ENCODE results near the gene PRM1. TPM values are rescaled to one million over a fixed set of nuclear protein-coding genes. Genes with fewer than 3 reads are reported as not detected.

The PRM1 gene
- total RNA-seq, 2 donors from 2014 or later: not detected

DNA sequence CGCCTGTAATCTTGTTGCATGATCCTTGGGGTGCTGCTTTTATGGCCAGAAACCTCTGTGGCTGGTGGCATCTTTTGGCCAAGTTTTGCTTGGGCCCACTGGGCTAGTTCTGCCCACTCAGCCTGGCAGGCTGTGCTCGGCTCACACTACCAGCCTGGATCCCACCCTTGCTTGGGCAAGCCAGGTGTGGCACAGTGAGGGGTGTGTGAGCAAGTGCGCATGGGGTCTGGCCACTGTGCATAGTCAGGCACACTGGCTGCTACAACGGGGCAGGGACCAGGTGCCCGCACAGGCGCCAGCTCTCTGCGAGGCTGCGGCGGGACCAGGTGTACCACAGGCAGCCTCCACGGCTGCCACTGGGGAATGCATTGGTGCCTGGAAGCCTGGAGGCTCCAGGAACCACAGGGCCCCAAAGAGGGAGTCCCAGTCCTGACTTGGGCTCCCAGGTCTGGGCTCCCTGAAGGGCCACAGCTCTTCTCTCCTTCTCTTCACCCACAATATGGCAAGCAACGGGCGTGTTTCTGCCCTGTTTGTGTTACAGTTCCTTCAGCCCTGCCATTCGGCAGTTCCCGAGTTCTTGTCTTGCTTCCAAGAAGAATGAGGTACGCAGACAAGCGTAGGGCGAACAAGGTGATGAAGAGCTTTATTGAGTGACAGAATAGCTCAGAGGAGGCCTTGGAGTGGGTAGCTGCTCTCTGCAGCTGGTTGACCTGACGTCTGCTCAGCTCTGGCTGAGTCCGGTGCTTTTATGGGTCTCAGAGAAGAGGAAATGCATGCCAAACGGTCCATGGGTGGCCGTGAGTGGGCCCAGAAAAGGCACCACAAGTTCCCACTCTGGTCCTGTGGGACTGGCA is 26.7 kb upstream of the PRM1 start:
- H3K36me3 Mint-ChIP-seq (ENCODE audit: low read depth): no peaks in the 10 kb centered on the region
- no peaks in the 10 kb centered on the region for H3K9me3 ChIP-seq (ENCODE audit: control insufficient read depth, low read length)
- H3K27ac Mint-ChIP-seq: no peak overlapping the region
- H3K9ac ChIP-seq (ENCODE audit: extremely low read depth, low read length, poor library complexity, severe bottlenecking): no peak overlapping the region
- no peaks in the 10 kb centered on the region for H3K36me3 ChIP-seq (ENCODE audit: control insufficient read depth, insufficient read depth, low read length)
- H3K9me3 Mint-ChIP-seq: no peaks in the 10 kb centered on the region
- no peaks in the 10 kb centered on the region for H3K27me3 ChIP-seq (ENCODE audit: control insufficient read depth, insufficient read depth, low read length, poor library complexity, severe bottlenecking)
- H3K4me1 ChIP-seq (ENCODE audit: control insufficient read depth, insufficient read depth, low read length): no peaks in the 10 kb centered on the region
- peaks cover 2% of the 10 kb centered on the region for H3K4me1 Mint-ChIP-seq
- no peak overlapping the region for H3K4me3 ChIP-seq (ENCODE audit: low read length)
- no peak for DNase-seq
- TF ChIP-seq, protein P1, sequence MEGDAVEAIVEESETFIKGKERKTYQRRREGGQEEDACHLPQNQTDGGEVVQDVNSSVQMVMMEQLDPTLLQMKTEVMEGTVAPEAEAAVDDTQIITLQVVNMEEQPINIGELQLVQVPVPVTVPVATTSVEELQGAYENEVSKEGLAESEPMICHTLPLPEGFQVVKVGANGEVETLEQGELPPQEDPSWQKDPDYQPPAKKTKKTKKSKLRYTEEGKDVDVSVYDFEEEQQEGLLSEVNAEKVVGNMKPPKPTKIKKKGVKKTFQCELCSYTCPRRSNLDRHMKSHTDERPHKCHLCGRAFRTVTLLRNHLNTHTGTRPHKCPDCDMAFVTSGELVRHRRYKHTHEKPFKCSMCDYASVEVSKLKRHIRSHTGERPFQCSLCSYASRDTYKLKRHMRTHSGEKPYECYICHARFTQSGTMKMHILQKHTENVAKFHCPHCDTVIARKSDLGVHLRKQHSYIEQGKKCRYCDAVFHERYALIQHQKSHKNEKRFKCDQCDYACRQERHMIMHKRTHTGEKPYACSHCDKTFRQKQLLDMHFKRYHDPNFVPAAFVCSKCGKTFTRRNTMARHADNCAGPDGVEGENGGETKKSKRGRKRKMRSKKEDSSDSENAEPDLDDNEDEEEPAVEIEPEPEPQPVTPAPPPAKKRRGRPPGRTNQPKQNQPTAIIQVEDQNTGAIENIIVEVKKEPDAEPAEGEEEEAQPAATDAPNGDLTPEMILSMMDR (conservative IDR thresholded peaks at IDR 0.05): no peak
- no peak overlapping the region for H3K4me3 Mint-ChIP-seq
- no peak overlapping the region for H3K27ac ChIP-seq (ENCODE audit: low read depth, low read length)
- H3K27me3 Mint-ChIP-seq (ENCODE audit: insufficient read depth): peaks cover 4% of the 10 kb centered on the region
- 82 to 93% methylated on average over 15 to 21 of the region's 21 CpGs for WGBS, 2 experiments (ENCODE audit: insufficient coverage in 1 of 2, insufficient read length in 1 of 2)

DNA sequence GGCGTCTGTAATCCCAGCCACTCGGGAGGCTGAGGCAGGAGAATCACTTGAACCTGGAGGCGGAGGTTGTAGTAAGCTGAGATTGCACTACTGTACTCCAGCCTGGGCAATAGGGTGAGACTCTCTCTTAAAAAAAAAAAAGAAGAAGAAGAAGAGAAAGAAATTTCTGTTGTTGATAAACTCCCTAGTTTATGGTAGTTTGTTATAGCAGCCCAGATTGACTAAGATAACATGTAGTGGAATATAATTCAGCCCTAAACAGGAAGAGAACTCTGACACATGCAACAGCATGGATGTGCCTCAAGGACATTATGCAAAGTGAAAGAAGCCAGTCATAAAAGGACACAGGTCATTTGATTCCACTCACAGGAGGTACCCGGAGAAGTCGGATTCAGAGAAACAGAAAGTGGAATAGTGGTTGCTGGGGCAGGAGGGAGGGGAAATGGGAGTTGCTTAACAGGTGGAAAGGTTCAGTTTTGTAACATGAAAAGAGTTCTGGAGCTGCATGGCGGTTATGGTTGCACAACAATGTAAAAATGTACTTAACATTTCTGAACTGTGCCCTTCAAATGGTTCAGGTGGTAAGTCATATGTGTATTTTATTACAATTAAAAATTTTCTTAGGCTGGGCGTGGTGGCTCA is 26.0 kb upstream of the PRM1 start:
- Mint-ChIP-seq H3K27me3 (ENCODE audit: insufficient read depth) (peaks cover 4% of the 10 kb centered on the region), H3K4me1 (peaks cover 2% of the 10 kb centered on the region), H3K4me3 (no peak overlapping the region), H3K27ac (no peak overlapping the region), H3K36me3 (ENCODE audit: low read depth) (no peaks in the 10 kb centered on the region), H3K9me3 (no peaks in the 10 kb centered on the region)
- WGBS, 2 experiments (ENCODE audit: insufficient coverage in 1 of 2, insufficient read length in 1 of 2): 93% methylated on average over 6 to 7 of the region's 7 CpGs
- Histone ChIP-seq H3K4me3 (ENCODE audit: low read length) (no peak overlapping the region), H3K4me1 (ENCODE audit: control insufficient read depth, insufficient read depth, low read length) (no peaks in the 10 kb centered on the region), H3K36me3 (ENCODE audit: control insufficient read depth, insufficient read depth, low read length) (no peaks in the 10 kb centered on the region), H3K9me3 (ENCODE audit: control insufficient read depth, low read length) (no peaks in the 10 kb centered on the region), H3K27ac (ENCODE audit: low read depth, low read length) (no peak overlapping the region), H3K9ac (ENCODE audit: extremely low read depth, low read length, poor library complexity, severe bottlenecking) (no peak overlapping the region), H3K27me3 (ENCODE audit: control insufficient read depth, insufficient read depth, low read length, poor library complexity, severe bottlenecking) (no peaks in the 10 kb centered on the region)
- no peak for DNase-seq
- TF ChIP-seq, protein P1 (conservative IDR thresholded peaks at IDR 0.05): no peak

DNA sequence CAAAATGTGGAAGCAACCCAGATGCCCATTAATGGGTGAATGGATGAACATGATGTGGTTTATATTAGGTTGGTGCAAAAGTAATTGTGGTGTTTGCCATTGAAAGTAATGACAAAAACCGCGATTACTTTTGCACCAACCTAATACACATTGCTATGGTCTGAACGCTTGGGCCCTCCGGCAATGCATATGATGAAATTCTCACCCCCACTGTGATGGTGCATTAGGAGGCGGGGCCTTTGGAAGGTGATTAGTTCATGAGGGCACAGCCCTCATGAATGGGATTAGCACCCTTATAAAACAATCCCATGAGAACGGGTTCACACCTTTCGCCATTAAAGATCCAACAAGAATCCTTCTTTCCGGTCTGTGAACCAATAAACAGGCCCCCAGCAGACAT is 25.3 kb upstream of the PRM1 start:
- H3K36me3 Mint-ChIP-seq (ENCODE audit: low read depth): no peaks in the 10 kb centered on the region
- no peaks in the 10 kb centered on the region for H3K4me1 ChIP-seq (ENCODE audit: control insufficient read depth, insufficient read depth, low read length)
- H3K27me3 ChIP-seq (ENCODE audit: control insufficient read depth, insufficient read depth, low read length, poor library complexity, severe bottlenecking): no peaks in the 10 kb centered on the region
- H3K27ac ChIP-seq (ENCODE audit: low read depth, low read length): no peak overlapping the region
- H3K4me3 Mint-ChIP-seq: no peak overlapping the region
- no peak overlapping the region for H3K27ac Mint-ChIP-seq
- TF ChIP-seq, protein P1 (conservative IDR thresholded peaks at IDR 0.05): no peak
- H3K9ac ChIP-seq (ENCODE audit: extremely low read depth, low read length, poor library complexity, severe bottlenecking): no peak overlapping the region
- H3K27me3 Mint-ChIP-seq (ENCODE audit: insufficient read depth): peaks cover 4% of the 10 kb centered on the region
- no peaks in the 10 kb centered on the region for H3K9me3 Mint-ChIP-seq
- H3K36me3 ChIP-seq (ENCODE audit: control insufficient read depth, insufficient read depth, low read length): no peaks in the 10 kb centered on the region
- DNase-seq: peak; percentile 85
- H3K4me1 Mint-ChIP-seq: peaks cover 3% of the 10 kb centered on the region
- 72 to 88% methylated on average over 5 to 8 of the region's 8 CpGs for WGBS, 2 experiments (ENCODE audit: insufficient coverage in 1 of 2, insufficient read length in 1 of 2)
- no peaks in the 10 kb centered on the region for H3K9me3 ChIP-seq (ENCODE audit: control insufficient read depth, low read length)
- H3K4me3 ChIP-seq (ENCODE audit: low read length): no peak overlapping the region
